GM18909 (cell line): ENCODE results near the gene UBAC1.
"Not testable (repeated sequence)": the region's sequence is repeated elsewhere in the genome, so short reads cannot be mapped to it uniquely, and the experiment has no call there.

Experiments
- ATAC-seq: cut with Tn5 transposase; IDR thresholded peaks from one replicate; pipeline ENCODE4 v1.9.1; 2021; ENCODE audit warnings: mild to moderate bottlenecking; ENCODE audit not compliant: unreplicated experiment, poor library complexity

Gene UBAC1

DNA sequence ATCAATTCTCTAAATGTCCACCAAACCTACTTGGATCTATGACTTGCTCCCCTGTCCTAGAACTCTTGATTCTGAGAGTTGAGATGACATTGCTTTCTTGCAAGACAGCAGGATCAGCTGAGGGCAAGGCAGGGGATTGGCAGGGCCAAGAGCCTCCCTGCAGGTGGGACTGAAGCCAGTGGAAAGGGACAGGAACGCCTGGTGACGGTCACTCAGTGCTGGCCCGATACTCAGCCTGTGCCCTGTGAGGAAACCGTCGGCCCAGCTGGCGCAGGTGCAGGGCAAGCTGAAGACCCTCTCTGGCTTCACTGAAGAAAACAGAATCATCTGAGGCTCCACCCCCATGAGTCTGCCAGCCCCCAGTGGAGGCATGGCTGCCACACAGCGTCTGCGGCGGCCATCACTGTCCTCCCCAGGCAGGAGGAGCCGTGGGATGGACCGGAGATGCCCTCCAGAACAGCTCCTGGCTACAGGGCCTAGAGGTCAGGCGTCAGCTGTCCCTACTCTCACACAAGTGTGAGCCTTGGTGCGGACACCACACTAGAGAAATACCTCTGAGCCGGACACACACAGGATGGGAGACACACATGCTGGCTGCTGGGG lies 14.7 kb downstream of the UBAC1 start:
- no peak for ATAC-seq

DNA sequence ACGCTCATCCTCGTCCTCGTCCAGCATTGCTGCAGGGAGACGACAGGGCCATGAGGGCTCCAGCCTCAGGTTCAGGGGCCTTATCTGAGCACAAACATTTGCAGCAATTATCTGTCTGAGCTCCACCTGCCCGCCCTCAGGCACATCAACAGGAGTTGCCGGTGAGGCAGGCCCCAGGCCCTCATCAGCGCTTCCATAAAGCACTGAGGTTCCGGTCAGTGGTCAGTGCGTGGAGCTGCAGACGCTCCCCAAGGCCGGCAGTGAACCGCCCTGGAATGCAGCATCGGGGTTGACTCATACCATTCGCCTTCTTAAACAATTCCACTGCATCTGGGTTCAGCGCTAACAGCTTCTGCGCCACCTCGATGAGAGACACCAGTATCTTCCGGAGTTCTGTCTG lies 15.2 kb downstream of the UBAC1 start:
- ATAC-seq, result no peak

DNA sequence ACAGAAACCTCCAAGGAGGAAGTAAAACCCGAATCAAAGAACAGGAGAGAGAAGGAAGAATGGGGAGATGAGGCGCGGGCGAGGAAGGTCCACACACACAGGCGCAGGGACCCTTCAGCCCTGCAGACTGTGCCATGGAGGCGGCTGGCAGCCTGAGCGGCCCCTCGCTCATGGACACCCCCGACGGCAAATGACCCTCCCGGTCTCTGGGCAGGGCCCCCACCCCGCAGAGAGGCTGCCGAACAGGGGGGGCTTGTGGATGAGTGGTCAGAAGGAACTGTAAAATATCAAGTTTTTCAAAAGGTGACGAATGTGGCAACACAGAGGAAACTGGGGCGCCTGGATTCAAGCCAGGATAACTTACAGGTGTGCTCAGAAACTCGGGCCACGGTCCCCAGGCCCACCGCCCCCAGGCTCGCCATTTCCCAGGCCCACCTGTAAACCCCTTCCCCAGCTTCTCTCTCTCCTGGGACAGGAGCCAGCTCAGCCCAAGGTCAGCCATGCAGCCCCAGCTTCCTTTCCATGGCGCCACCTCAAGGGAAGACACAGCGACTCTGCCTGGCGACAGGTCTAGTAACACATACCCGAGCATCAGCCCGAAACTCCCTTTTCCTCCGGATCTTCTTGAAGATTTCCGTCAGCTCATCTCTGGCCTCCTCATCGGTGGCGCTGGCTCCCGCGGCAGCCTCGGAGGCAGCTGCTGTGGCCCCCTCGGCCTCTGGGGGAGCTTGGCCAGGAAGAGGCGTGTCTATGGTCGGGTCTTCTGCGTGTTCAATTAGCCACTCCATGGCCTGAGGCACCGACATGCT lies 16.5 kb downstream of the UBAC1 start:
- no peak for ATAC-seq

DNA sequence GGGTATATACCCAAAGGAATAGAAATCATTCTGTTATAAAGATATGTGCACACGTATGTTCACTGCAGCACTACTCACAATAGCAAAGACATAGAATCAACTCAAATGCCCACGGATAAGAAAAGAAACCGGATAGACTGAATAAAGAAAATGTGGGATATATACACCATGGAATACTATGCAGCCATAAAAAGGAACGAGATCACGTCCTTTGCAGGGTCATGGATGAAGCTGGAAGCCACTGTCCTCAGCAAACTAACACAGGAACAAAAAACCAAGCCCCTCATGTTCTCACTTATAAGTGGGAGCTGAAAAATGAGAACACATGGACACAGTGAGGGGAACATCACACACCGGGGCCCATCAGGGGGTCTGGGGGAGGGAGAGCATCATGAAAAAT lies 17.6 kb downstream of the UBAC1 start:
- ATAC-seq, result not testable (repeated sequence)

DNA sequence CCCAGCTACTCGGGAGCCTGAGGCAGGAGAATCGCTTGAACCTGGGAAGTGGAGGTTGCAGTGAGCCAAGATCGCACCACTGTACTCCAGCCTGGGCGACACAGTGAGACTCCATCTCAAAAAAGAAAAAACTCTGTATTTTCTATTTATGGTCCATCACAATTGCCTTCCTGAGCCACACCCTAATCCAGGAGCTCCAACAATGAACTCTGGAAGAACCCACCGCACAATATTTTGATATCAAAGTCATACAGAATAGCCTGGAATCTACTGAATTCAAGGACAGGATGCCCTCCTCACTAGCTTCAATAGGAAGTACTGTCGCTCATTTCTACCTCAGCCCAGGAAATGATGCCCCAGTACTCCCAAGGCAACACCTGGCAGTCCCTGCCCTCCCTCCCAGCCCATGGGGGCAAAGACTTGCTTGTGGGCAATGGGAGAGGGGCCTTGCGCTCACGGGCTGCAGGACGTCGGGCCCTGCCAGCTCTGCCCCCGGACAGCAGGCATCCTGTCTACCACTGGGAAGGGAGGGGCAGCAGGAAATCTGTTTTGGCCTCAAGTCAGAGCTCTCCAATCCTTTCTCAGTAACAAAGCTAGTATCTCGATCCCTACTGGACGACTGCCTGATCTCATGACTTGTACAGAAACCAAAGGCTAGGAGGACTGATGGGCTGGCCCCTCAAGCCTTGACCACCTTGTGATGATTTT lies 19.7 kb downstream of the UBAC1 start:
- no peak for ATAC-seq

DNA sequence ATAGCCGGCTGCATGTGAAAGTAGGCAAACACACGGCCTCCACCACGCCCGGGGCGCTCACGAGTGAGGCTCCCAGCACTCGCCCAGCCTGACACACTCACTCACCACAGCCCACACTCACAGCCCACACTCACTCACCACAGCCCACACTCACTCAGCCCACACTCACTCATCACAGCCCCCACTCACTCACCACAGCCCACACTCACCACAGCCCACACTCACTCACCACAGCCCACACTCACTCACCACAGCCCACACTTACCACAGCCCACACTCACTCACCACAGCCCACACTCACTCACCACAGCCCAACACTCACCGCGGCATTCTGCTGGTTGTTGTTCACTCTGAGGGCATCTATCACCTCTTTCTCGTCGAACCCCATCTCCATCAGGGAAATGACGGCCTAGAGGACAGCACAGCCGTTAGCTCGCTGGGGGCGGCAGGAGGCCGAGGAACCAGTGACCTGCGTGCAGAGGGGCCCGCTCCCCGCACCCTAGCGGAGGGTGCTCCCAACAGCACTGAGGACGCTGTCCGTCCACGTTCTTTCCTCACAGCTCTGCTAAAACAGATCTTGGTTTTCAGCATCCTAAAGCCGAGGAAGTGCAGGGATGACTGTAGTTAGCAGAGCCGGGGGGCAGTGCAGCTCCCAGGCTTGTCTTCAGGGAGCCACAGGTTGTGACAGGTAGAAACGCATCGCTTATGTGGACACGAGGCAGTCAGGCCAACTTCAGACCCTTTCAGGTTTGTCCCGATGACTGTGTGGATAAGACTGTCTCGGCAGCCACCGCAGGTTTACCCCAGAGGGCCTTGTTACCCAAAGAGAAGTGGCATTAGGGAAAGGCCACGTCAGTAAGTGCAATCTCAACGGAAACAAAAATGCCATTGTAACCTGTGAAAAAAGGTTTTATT lies 21.6 kb downstream of the UBAC1 start:
- ATAC-seq, result no peak

DNA sequence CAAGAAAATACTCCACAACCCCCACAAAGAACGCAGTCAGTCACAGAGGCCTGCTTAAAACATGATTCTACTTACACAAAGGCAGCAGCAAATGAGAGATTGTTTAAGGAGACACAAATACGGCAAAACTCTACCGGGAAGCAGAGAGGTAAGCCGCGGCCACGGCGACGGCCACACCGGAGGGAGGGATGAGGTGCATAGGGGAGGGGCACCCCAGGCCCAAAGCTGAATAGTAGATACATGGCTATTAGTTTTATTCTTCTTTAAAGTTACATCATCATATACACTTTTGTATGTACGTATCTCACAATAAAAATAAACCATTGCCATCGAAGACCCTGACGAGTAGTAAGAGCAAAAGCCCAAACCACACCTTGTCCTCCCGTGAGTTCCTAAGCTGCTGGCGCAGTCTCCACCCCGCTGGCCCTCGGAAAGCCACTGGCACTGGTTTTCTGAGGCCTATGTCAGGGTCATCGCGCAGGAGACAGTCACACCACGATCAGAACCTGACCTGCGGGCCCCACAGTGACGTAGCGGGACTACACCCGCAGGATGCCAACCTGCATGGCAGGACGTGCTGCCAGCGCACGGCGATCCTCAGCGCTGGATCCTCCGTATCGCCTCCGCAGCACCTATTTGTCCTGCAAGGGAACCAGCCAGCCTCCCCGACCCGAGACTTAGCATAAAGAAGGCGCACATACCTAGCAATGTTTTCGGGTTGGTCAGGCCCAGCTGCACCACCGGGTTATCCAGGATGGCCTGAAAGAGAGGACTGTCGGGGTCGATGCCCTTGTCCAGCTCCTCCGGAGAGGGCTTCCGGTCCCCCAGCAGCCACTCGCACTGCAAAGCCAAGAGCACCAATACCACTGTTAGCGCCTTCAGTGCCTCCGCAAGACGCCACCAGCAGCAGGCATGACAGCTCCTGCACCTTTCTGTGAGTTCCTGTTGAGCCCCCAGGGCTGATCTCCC lies 23.4 kb downstream of the UBAC1 start:
- no peak for ATAC-seq

DNA sequence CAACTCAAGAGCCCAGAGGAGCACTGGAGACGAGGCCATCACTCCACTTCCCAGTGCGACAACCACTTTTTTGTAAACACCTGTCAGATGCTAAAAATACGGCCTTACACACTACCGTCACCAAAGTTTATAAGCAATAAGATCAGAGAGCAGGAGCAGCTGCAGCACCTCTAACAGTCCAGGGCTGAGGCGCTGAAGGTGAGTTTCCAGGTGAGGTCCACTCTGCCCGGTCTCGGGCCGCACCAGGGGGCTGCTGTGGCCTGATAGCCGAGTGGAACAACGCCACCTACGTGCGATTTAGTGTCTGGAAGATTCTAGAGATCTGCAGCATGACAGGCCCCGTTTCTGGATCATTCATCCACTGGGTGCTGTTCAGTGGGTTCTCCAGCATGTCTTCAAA lies 28.1 kb downstream of the UBAC1 start:
- no peak for ATAC-seq

DNA sequence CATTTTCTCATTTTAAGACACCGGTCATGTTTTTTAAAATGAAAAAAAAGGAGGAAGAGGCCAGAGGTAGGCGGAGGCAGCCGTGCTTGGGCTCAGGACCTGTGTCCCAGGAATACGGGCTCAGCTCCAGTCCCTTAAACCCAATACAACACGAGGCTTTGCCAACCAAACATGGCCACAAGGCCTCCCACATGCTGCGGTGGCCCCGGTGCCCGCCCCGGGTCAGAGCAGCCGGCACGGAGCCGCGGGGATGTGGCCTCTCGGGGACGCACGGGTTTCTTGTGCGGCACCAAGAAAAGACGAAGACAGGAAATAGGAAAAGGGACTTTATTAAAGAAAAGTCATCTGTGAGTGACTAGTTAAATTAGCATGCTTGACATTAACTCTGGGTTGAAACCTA lies 28.5 kb downstream of the UBAC1 start:
- no peak for ATAC-seq

DNA sequence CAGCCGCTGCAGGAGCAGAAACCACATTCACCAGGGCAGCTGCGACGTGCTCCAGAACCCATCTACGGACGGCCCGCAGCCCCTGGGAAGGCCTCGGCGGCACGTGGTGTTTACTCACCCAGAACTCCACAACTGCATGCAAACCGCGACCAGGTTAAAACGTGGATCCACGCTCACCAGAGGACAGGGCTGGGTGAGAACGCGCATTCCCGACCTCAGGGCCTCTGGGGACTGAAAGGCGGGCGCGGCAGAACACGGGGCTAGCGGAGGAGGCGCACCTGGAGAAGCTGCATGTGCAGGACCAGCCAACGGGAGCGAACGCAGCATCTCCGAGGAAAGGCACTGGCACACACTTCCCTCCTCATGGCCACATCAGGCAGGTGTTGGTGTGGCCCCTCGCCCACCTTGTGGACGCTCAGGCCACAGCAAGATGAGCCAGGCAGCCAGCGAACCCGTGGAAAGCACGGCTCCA lies 29.8 kb downstream of the UBAC1 start:
- no peak for ATAC-seq

DNA sequence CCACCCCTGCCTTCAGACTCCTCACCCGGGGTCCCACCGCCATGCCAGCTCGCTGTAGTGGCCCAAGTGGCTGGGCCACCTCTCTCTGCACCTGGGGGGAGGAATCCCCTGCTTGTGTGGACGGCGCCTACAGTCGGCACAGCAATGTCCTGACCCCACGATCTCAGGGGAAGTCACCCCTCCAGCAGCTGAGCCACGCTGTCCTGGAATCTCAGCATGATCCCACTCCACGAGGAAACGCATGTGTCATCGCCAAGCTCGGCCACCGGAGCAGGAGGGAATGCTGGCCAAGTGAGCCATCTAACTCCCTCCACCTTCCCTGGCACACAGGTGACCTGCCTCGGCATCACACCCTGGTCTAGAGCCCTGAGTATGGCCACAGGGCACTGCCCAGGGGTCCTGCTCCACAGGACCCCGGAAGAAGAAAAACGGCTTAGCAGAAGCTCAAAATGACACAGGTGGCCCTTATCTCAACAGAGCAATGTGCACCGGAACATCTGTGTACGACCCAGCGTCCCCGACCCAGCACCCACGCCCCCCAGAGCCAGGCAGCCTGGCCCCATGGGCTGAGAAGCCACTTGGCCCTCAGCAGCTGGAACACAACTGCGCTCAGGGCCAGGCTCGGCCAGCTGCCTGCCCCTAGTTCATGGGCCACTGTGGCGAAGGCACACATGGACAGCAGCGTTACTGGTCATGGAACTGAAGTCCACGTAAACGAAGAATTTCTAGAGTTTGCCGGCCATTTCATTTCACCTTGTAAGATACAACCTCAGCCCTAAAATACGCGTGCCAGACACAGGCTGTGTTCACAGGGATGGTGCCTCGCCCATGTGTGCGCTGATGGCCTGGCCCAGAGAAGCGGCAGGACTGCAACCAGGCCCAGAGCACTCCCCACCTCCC lies 30.5 kb downstream of the UBAC1 start:
- no peak for ATAC-seq

DNA sequence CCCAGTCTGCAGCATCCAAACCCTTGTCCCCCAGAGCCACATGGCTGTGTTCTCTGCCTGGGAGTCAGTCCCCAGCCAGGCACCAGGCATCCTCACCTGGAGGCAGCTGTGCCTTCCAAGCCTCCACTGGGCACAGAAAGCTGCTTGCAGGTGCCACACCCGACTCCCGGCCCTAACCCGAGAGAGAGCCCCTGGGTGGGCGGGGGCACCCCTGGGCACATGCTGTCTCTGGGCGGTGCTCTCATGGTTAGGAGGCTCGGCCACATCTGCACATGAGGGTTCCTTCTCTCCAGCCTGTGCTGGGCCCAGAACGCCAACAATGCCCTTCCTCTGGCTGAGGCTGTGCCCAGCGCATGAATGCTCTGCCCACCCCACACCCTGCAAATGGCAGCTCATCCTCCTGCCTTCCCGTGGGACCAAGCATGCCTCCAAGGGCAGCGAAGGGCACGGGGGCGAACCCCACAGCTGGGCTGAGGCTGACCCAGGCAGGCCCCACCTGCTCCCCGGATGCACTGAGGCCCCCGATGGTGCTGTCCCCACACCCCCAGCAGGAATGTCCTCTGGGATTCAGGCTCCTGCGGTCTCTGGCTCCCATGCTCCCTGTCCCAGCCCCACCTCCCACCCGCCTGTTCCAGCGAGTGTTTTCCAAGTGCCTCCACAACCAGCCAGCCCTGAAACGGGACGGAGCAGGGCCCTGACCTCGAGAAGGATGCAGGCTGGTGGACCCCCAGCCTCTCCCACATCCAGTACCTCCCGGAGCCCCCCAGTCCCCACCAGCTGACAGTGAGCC lies 31.3 kb downstream of the UBAC1 start:
- ATAC-seq, result no peak

DNA sequence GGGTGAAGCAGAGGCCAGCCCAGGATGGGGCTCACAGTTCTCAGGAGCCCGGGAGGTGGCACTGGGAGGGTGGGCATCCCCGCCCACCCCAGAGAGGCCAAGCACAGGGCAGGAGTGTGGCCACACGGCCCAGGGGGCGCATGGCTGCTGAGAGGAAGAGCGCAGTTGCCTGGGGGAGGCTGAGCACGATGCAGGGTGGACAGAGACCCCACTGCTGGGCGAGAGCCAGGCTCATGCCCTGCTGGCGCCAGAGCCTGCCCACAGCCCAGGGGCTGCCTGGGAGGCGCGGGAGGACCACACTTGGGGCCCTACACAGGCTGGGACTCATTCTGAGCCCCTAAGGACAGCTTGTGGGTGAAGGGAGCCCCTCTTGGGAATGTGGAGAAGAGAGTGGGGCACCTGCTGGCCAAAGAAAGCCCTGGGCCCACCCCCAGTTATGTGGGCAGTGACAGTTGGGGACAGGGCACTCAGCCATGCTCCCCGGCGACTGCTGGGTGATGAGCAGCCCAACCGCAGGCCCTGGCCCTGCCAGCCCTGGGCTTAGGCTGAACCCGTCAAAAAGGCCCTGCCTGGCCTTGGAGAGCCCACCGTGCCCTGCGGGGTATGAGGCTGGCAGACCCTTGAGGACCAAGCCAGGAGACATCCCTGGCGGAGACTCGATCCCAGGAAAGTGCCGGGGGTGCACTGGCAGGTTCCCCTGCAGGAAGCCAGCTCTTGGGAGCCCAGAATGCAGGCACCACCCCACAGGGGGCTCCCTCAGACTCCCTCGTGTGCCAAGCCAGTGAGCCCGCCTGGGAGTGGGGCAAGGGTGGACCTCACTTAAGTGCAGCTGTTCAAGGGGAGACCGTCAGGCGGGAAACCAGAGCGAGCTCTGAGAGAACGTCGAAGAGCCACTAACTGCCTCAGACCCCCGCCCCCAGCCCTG lies 32.2 kb downstream of the UBAC1 start:
- ATAC-seq, result no peak

DNA sequence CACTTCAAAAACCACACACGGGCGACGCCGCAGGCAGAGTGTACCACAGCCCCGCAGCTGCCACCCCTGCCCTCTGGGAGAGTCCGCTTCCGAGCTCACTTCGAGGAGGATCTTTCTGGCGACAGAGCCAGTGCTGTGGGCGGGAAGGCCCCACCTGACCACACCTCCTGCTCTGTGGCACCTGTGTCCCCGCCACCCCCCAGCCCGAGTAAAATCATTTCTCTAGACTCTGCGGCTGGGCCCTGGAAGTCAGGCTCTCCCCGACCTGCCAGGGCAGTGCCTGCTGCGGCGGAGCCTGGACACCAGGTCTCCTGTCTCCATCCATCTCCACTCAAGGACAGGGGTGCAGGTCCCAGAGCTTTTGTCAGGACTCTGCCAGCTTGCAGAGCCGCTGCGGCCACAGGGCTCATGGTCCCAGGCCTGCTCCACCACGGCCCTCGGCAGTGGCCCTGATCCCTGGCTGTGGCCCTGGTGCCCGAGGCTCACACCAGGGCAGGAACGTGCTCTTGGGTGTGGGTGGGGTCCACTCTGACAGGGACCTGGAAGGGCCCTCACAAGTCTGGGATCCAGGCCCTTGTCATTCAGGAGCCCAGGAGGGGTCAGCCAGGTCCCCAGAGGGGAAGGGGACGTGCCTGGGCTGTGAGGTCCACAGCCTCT lies 33.0 kb downstream of the UBAC1 start:
- no peak for ATAC-seq

DNA sequence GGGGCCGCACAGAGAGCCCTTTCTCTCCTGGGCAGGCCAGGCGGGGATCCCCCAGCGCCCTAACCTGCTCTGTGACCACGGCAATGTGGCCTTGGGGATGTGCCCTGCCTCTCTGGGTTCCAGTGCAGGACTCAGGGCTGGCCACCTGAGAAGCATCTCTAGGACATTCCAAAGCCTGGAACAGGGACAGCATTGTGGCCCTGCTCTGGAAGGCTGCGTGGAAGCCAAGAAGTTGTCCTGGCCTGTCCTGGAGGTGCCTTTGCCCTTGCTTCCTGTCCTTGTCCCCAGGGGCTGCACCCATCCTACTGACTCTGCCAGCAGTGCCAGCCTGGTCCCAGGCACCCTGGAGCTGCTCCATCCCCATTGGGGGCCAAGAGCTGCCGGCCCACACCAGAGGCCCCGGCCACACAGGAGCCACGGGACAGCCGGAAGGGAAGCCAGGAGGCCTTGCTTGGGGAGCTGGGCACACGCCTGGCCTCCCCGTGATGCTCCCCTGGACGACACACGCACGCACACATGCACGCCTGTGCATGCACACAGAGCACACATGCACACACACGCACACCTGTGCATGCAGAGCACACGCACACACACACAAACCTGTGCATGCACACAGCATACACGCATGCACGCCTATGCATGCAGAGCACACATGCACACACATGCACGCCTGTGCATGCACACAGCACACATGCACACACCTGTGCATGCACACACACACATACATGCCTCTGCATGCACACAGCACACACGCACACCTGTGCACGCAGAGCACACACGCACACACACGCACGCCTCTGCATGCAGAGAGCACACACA lies 33.8 kb downstream of the UBAC1 start:
- ATAC-seq, result no peak
